Activated CD4-positive, alpha-beta T cell treated with anti-CD3 and anti-CD28 coated beads, Interleukin-2, amount 50 U/mL, for 1 hour (primary cell): ENCODE data around the gene PLEKHH2.

Source experiments
- DNase-seq: peaks from one replicate; pipeline ENCODE4 v3.0.0-alpha.2; 2020

PLEKHH2 gene

GRCh38 chr2:43764086-43764705, 127.1 kb downstream of the PLEKHH2 start:
- no peak for DNase-seq

GRCh38 chr2:43766006-43766405, 128.9 kb downstream of the PLEKHH2 start:
- DNase-seq, result no peak

- peak; percentile 69 for DNase-seq
Measured at GRCh38 chr2:43773876-43774613, 137.0 kb downstream of the PLEKHH2 start, which contains the start of gene DYNC2LI1. TSS of gene DYNC2LI1 (plus strand) at chr2:43774039. CDS start at chr2:43774139, 100 bp downstream.

GRCh38 chr2:43774617-43775016, 137.6 kb downstream of the PLEKHH2 start:
- DNase-seq, result no peak

- DNase-seq, result no peak
Measured at GRCh38 chr2:43776324-43776723, 139.3 kb downstream of the PLEKHH2 start.

GRCh38 chr2:43777306-43777926, 140.4 kb downstream of the PLEKHH2 start:
- DNase-seq, result no peak

GRCh38 chr2:43778233-43778632, 141.2 kb downstream of the PLEKHH2 start:
- DNase-seq, result no peak

GRCh38 chr2:43787895-43788294, 150.8 kb downstream of the PLEKHH2 start:
- DNase-seq, result no peak

GRCh38 chr2:43788646-43789045, 151.6 kb downstream of the PLEKHH2 start:
- no peak for DNase-seq

- no peak for DNase-seq
Measured at GRCh38 chr2:43790147-43790546, 153.1 kb downstream of the PLEKHH2 start.

- DNase-seq, result no peak
Measured at GRCh38 chr2:43791035-43791765, 154.1 kb downstream of the PLEKHH2 start.

GRCh38 chr2:43792653-43793052, 155.6 kb downstream of the PLEKHH2 start:
- DNase-seq, result no peak

- DNase-seq, result no peak
Measured at GRCh38 chr2:43794956-43795355, 157.9 kb downstream of the PLEKHH2 start.

GRCh38 chr2:43796206-43796605, 159.1 kb downstream of the PLEKHH2 start:
- DNase-seq, result no peak

GRCh38 chr2:43798300-43798699, 161.2 kb downstream of the PLEKHH2 start:
- no peak for DNase-seq

- DNase-seq, result no peak
Measured at GRCh38 chr2:43800894-43801293, 163.8 kb downstream of the PLEKHH2 start.

GRCh38 chr2:43802135-43802534, 165.1 kb downstream of the PLEKHH2 start:
- no peak for DNase-seq

GRCh38 chr2:43803113-43803512, 166.1 kb downstream of the PLEKHH2 start:
- no peak for DNase-seq

GRCh38 chr2:43806719-43807031, 169.6 kb downstream of the PLEKHH2 start:
- DNase-seq, result no peak

- DNase-seq, result no peak
Measured at GRCh38 chr2:43810452-43810851, 173.4 kb downstream of the PLEKHH2 start.

GRCh38 chr2:43810888-43811287, 173.8 kb downstream of the PLEKHH2 start:
- DNase-seq, result no peak

- no peak for DNase-seq
Measured at GRCh38 chr2:43812006-43812405, 174.9 kb downstream of the PLEKHH2 start.

- DNase-seq, result no peak
Measured at GRCh38 chr2:43812947-43813346, 175.9 kb downstream of the PLEKHH2 start.

- no peak for DNase-seq
Measured at GRCh38 chr2:43814711-43815110, 177.7 kb downstream of the PLEKHH2 start.
